Ureter (tissue), 1 donor: Measurements from ENCODE around the gene CAPN5. TPM values are rescaled to one million over a fixed set of nuclear protein-coding genes. Genes with fewer than 3 reads are reported as not detected.

ENCODE experiments used
- DNase-seq: peaks from one replicate; pipeline ENCODE4 v3.0.0-alpha.2; 2020; ENCODE audit warnings: low spot score
- total RNA-seq: library from RNA; stranded (reverse); gene quantifications from one replicate; pipeline ENCODE4 v1.2.4, GENCODE V29; 2023
- donor health status: DM: yes; HTN: yes; CAD: no.

Gene CAPN5
- total RNA-seq, 1 donor from 2014 or later: 143 TPM

DNA sequence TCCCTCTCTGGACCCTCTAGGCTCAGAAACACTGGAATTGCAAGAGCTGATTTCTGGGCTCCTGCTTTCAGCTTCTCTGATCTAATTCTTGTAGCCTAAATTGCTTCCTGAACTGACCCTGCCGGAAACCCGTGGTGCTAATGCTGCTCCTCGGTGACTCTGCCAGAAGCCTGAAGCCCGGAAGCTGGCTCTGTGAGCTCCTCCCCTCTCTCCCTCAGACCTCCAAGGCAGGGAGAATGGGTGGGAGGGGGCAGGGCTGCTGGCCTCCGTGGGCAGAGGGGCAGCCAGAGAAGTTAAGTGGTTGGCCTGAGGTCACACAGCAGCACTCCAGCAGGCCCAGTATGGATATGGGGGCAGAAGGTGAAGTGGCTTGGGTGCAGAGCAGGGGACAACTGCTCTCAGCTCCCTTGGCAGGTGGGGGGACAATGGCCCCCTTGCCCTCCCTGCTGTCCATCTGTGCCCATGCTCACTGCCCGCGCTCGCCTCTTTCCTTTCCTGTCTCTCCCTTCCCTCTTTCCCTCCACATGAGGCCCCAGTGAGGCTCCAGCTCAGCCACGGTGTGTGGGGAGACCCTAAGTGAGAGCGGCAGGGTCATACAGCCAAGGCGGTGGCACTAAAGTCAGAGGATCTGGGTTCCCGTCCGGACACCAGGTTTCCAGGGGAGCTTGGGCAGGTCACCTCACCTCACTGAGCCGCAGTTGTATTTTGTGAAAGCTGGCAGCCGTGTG lies 16.2 kb downstream of the CAPN5 start:
- DNase-seq: peak; percentile 78

GRCh38 chr11:77083566-77084245 lies 16.9 kb downstream of the CAPN5 start:
- no peak for DNase-seq

- DNase-seq: no peak
Observed at GRCh38 chr11:77084581-77085191, 17.9 kb downstream of the CAPN5 start.

DNA sequence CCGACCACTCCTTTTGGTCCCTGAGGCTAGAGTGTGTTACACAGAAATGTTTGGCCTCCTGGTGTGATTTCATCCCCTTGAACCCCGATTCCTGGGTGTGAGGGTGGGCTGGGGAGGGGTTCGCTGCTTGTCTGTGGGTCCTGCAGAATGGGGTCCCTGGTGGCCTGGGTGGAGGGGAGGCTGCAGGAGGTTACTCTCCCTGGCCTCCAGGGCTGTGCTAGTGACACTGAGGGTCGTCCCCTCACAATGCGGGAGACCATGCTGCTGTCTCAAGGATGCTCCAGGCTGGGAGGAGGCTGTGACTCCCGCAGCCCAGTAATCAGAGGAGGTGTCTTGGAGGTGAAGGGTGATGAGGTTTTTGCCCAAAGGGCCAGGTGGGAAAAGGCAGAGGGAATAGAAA lies 18.9 kb downstream of the CAPN5 start:
- DNase-seq: no peak

DNA sequence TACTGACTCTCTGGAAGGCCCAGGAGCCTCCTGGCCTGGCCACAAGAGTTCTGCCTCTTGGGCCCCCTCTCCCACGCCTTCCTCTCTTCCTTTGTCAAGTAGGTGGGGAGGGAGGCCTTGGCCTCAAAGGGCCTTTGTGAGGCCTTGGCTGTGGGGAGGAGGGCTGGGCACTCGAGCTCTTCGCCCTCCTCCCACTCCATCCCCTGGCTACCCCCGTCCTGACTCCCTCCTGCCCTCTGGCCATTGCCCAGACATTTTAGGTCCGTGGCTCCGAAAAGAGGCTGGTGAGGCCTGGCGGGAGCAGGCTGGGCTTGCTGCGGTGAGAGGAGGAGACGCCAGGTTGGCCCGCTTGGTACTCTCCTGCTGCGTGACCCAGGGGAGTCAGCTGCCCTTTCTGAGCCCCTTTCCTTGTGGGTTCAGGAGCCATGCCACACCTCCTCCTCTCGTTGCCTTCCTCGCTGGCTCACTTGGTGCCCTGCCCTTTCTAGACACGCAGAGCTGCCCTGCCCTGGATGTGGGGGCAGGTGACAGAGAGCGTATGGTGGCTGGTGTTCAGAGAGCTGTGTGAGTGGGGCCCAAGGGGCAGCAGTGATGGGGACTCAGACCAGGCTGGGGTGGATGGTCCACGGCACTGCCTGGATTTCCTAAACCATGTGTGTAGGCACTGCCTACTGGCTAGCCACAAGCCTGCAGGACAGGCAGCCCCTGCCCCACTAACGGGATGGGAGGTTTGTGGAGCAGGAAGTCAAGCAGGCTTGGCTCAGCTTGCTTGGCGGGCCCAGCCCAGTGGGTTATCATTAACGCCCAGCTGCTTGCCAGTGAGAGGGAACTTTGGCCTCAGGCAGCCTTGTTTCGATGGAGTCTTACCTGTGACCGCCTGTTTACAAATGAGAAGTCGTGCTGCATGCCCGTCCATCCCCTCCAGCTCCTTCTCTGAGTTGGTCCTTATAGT lies 20.0 kb downstream of the CAPN5 start:
- DNase-seq: peak; percentile 79

- DNase-seq: no peak
Observed at GRCh38 chr11:77087723-77088225, 21.0 kb downstream of the CAPN5 start.

- peak; percentile 85 for DNase-seq
Observed at GRCh38 chr11:77088236-77089003, 21.6 kb downstream of the CAPN5 start.

DNA sequence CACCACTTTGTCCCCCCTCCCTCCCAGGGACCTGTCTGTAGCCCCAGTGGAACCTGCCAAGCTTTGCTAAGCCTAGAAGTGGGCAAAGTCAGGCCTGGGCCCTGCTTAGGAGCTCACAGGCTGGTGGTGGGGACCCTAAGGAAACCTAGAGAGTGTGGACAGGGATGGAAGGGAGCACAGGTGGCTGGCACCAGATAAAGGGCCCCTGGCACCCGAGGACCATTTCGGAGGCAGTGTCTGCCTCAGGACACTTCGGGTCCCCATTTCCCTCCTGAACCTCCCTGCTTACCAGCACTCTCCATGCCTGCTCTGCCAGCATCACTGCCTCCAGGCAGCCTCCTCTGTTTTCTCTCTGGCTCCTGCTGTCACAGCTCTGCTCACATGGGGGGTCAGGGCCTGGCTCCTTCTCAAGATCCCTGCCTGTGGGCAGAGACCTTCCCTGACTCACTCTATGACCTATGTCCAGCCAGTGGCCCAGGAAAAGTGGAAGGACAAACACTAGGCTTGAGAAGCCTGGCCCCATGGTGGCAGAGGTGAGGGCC lies 22.3 kb downstream of the CAPN5 start:
- DNase-seq: no peak

- DNase-seq: no peak
Observed at GRCh38 chr11:77090046-77090372, 23.2 kb downstream of the CAPN5 start.

DNA sequence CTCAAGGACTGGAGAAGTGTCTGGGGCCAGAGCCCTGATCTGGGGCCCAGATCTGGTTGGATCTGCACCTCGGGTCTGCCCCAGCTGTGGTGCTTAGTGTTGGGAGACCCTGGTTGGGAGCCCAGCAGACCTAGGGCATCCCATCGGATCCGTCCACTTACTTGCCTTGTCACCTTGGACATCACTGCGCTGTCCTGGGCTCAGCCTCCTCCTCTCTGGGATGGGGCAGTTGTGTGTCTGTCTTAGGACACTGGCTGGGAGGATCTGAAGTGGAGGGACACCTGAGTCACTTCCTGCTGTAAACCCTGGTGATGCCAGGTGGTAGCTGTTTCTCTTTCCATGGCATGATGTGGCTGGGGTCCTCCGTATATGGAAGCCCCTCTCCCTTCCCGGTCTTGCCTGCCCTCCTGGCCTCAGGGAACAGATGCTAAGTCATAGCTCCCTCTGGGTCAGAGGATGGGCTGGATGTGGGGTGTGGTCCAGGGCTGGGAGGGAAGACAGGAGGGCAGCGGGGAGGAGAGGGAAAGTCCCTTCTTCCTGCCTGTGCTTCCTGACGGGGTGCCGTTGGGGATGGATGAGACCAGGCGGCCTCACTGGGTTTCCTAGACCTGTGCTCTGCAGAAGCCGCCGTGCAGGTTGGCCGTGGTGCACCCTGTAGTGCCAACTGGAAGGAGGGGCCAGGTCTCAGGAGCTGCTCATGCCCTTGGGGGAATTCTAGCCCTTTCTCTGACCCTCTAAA lies 23.8 kb downstream of the CAPN5 start:
- DNase-seq: no peak

- DNase-seq: peak; percentile 85
Observed at GRCh38 chr11:77091146-77091940, 24.6 kb downstream of the CAPN5 start.

- DNase-seq: no peak
Observed at GRCh38 chr11:77092382-77092781, 25.6 kb downstream of the CAPN5 start.

- no peak for DNase-seq
Observed at GRCh38 chr11:77093056-77093891, 26.5 kb downstream of the CAPN5 start.

GRCh38 chr11:77093987-77094840 lies 27.4 kb downstream of the CAPN5 start:
- DNase-seq: no peak

- DNase-seq: no peak
Observed at GRCh38 chr11:77094841-77095365, 28.1 kb downstream of the CAPN5 start.

DNA sequence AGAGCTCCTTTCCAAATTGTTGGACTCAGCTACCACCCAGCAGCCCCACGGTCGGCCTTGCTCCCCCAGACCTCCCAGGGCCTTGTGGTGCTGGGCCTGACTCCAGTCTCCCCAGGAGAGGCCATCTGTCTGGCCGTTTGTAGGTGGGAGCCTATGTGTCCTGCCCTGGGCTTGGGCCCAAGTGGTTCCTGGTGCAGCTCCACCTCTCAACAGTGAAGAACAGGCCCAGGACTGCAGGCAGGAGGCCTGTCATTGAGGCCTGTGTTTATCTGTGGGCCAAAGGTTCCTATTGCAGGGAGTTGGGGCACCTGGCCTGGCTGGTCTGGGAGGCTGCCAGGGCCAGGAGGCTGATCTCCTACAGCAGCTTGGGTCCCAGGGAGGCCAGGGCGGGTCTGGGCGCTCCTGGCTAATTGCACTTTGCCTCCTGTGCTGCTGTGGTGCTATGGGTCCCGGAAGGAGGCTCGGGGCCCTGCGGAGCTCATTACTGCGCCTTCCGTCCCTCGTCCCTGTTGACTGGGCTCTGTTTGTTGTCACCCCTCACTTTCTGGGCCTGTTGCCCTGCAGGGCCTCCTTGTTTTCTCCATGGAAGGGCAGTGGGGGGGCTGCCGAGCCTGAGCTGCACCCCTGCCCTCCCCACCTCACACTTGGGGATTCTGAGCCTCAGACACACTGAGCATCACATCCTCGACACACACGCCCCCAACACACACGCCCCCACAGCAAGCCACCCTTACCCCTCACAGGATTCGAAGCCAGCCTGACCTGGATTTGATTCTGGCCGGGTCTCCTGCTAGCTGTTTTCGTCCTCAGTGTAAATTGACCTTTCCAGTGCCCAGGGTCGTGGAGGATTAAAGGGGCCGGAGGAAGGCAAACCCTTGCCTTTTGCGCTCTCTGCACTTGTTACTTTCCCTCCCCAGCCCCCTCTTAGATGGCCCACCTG lies 29.1 kb downstream of the CAPN5 start:
- DNase-seq: no peak
